K562 (cell line): Measurements from ENCODE around the gene PFN3. TPM values are rescaled to one million over a fixed set of nuclear protein-coding genes. Genes with fewer than 3 reads are reported as not detected.

Source experiments
- ATAC-seq: fragments of 200-7000 bp; cut with Tn5 transposase; 3 replicates; pipeline ENCODE4 v1.9.1; 2020; ENCODE audit warnings: moderate library complexity
- BruUV-seq: library from RNA; stranded (reverse); fragments of 400-500 nt; replicated peaks from 2 replicates; lab custom pipeline; 2021; lab: Mats Ljungman, UMichigan
- CTCF ChIA-PET: fragments of 300-600 bp; formaldehyde crosslinking; extraction: SDS; loops from one replicate; lab custom pipeline; 2021; ENCODE audit warnings: low intra/inter-chr PET ratio; lab: Yijun Ruan, JAX
- POLR2A ChIA-PET: fragments of 300-600, 350-650 bp; sonication (Branson Sonifier 250); formaldehyde crosslinking; extraction: SDS; loops from one replicate; lab custom pipeline; 2021; ENCODE audit warnings: antibody characterized with exemption, inconsistent platforms; lab: Yijun Ruan, JAX
- DNase-seq, 4 experiments: peaks; one replicate each; pipeline versions ENCODE4 v3.0.0 to v3.0.0-alpha.2; 2011 to 2018; ENCODE audit warnings: low spot score in 3 of 4, mixed read lengths in 3 of 4; ENCODE audit errors: extremely low read depth in 1 of 4
- FAIRE-seq: peaks from 2 replicates; lab custom pipeline; 2011; peaks lifted over from hg19 to GRCh38; lab: Jason Lieb, UNC
- H2AFZ ChIP-seq: 2 replicates; pipeline ENCODE4 v1.6.0; 2011; ENCODE audit warnings: low read depth, low read length, control low read depth, inconsistent platforms
- H3K27ac ChIP-seq: fragments of 200-600 bp; 3 replicates; pipeline ENCODE4 v1.8.0; 2011; ENCODE audit warnings: low read depth, mild to moderate bottlenecking, control low read depth, inconsistent platforms, low read length, moderate library complexity, mixed read lengths; ENCODE audit errors: extremely low read depth
- H3K27me3 ChIP-seq, 2 experiments: fragments of 300-600 bp in 1 of 2; 2 replicates in 1 of 2; 3 replicates in 1 of 2; pipeline versions ENCODE4 v1.6.0 to v1.8.0; 2011; ENCODE audit warnings: inconsistent platforms in 2 of 2, low read length in 2 of 2, mild to moderate bottlenecking in 1 of 2, mixed read lengths in 1 of 2, moderate library complexity in 1 of 2; ENCODE audit not compliant: control insufficient read depth in 2 of 2, insufficient read depth in 2 of 2
- H3K36me3 ChIP-seq: fragments of 300-600 bp; 3 replicates; pipeline ENCODE4 v1.8.0; 2011; ENCODE audit warnings: mild to moderate bottlenecking, low read length, inconsistent platforms; ENCODE audit not compliant: control insufficient read depth, insufficient read depth
- H3K4me1 ChIP-seq, 2 experiments: fragments of 200-600 bp in 1 of 2; replicated peaks in 1 of 2; 2 replicates in 1 of 2; 3 replicates in 1 of 2; pipeline versions ENCODE4 v1.5.1 to v1.8.0; 2011; ENCODE audit warnings: inconsistent platforms in 2 of 2, low read length in 2 of 2, mild to moderate bottlenecking in 1 of 2, mixed read lengths in 1 of 2, moderate library complexity in 1 of 2; ENCODE audit not compliant: control insufficient read depth in 2 of 2, insufficient read depth in 2 of 2
- H3K4me2 ChIP-seq: 2 replicates; pipeline ENCODE4 v1.6.1; 2011; ENCODE audit warnings: low read length, control low read depth, inconsistent platforms, mixed read lengths; ENCODE audit not compliant: insufficient read depth
- H3K4me3 ChIP-seq: fragments of 200-600 bp; sonication (generic), shearing (Covaris generic); 2 replicates; pipeline ENCODE4 v1.5.1; 2016; ENCODE audit warnings: control low read depth, inconsistent platforms
- H3K79me2 ChIP-seq: fragments of 200-600 bp; 3 replicates; pipeline ENCODE4 v1.8.0; 2011; ENCODE audit warnings: low read length, inconsistent platforms; ENCODE audit not compliant: control insufficient read depth, insufficient read depth
- H3K9ac ChIP-seq, 2 experiments: 2 replicates each; pipeline versions ENCODE4 v1.6.0 to v1.6.1; 2011; ENCODE audit warnings: low read depth in 2 of 2, low read length in 2 of 2, control low read depth in 1 of 2, inconsistent platforms in 1 of 2, mild to moderate bottlenecking in 1 of 2, mixed read lengths in 1 of 2; ENCODE audit not compliant: insufficient read depth in 1 of 2
- H3K9me1 ChIP-seq: one replicate; pipeline ENCODE4 v1.6.0; 2011; ENCODE audit warnings: inconsistent platforms, mild to moderate bottlenecking, low read length, moderate library complexity; ENCODE audit not compliant: control insufficient read depth, insufficient read depth
- H3K9me3 ChIP-seq: replicated peaks from 2 replicates; pipeline ENCODE4 v1.5.1; 2011; ENCODE audit warnings: low read depth, low read length, inconsistent platforms; ENCODE audit not compliant: control insufficient read depth, insufficient read depth
- H4K20me1 ChIP-seq: replicated peaks from 2 replicates; pipeline ENCODE4 v1.6.1; 2011; ENCODE audit warnings: low read length, inconsistent platforms, mixed read lengths; ENCODE audit not compliant: control insufficient read depth, insufficient read depth
- ARNT ChIP-seq, 2 experiments: fragments of 450-650 bp; IDR thresholded peaks; 2 replicates each; pipeline ENCODE4 v1.6.1; 2016; ENCODE audit warnings: mild to moderate bottlenecking in 1 of 2
- CBFA2T2 ChIP-seq: fragments of 450-650 bp; conservative IDR thresholded peaks from 2 replicates; pipeline ENCODE4 v1.6.1; 2017; ENCODE audit warnings: mild to moderate bottlenecking
- GABPB1 ChIP-seq: sonication (generic); formaldehyde crosslinking; IDR thresholded peaks from 2 replicates; pipeline ENCODE4 v1.8.0; 2022; ENCODE audit warnings: mild to moderate bottlenecking, missing genetic modification reagents
- HDAC2 ChIP-seq: fragments of 450-650 bp; IDR thresholded peaks from 2 replicates; pipeline ENCODE4 v1.6.1; 2016; ENCODE audit warnings: mild to moderate bottlenecking
- KHSRP ChIP-seq: fragments of 450-650 bp; IDR thresholded peaks from 2 replicates; pipeline ENCODE4 v1.6.1; 2017
- KLF10 ChIP-seq: fragments of 250-450 bp; sonication (Bioruptor Pico); IDR thresholded peaks from 2 replicates; pipeline ENCODE4 v1.6.1; 2021; ENCODE audit warnings: matching md5 sums
- MAFK ChIP-seq: IDR thresholded peaks from 2 replicates; pipeline ENCODE4 v1.6.1; 2011; ENCODE audit warnings: low read length, improper control_type of control experiment
- SMC3 ChIP-seq: conservative IDR thresholded peaks from 2 replicates; pipeline ENCODE4 v1.6.1; 2011; ENCODE audit warnings: low read depth, low read length, improper control_type of control experiment; ENCODE audit not compliant: insufficient read depth
- SREBF1 ChIP-seq: fragments of 150-350 bp; IDR thresholded peaks from 2 replicates; pipeline ENCODE4 v1.6.1; 2014; ENCODE audit warnings: antibody characterized with exemption, low read depth, low read length, borderline replicate concordance
- ZNF316 ChIP-seq: fragments of 450-650 bp; IDR thresholded peaks from 2 replicates; pipeline ENCODE4 v1.6.1; 2016
- WGBS: fragments of 100-300 bp; shearing (Covaris generic); methylation state at CpG from one replicate; pipeline ENCODE4 v1.1.6; 2016; ENCODE audit warnings: low coverage, mixed read lengths; ENCODE audit not compliant: insufficient coverage; ENCODE audit errors: missing lambda C conversion rate; 5-methylcytosine and 5-hydroxymethylcytosine counted together
- in situ Hi-C: fragments of 300-500 bp; cut with MboI; formaldehyde crosslinking; loops from 4 replicates; pipeline ENCODE4 v1.15.0; 2018; ENCODE audit warnings: inconsistent platforms, mixed read lengths
- intact Hi-C: fragments of 100-400 bp; cut with micrococcal nuclease; formaldehyde crosslinking; loops from 2 replicates; pipeline ENCODE4 v1.14.2; 2022
- polyA plus RNA-seq, 8 experiments: library from polyadenylated mRNA; depleted of rRNA in 4 of 8; stranded (reverse) in 5 of 8; unstranded in 3 of 8; fragments of >200 nt; fragmentation: Nextera tagmentation in 2 of 8; fragmentation: Illumina TruSeq in 1 of 8; extraction: Ambion mirVana in 2 of 8; extraction: Trizol in 1 of 8; gene quantifications; 2 replicates each; pipeline versions ENCODE4 v1.2.1 to v1.2.3, GENCODE V29; 2011 to 2014; ENCODE audit warnings: inconsistent platforms in 1 of 8, missing spikeins in 1 of 8
- total RNA-seq, 7 experiments: library from RNA; depleted of rRNA in 6 of 7; stranded (reverse); fragments of >200 nt in 6 of 7; fragmentation: Illumina TruSeq in 2 of 7; extraction: Trizol in 2 of 7; gene quantifications; 2 replicates each; pipeline versions ENCODE4 v1.2.1 to v1.2.3, GENCODE V29; 2011 to 2021; ENCODE audit warnings: low replicate concordance in 1 of 7
- TF ChIP-seq, protein P1 (sequence below), 2 experiments: fragments of 450-650 bp in 1 of 2; IDR thresholded peaks; 2 replicates each; pipeline ENCODE4 v1.6.1; 2011 to 2017; ENCODE audit warnings: low read depth in 2 of 2, antibody characterized with exemption in 1 of 2, borderline replicate concordance in 1 of 2, low read length in 1 of 2, mild to moderate bottlenecking in 1 of 2, mixed read lengths in 1 of 2; ENCODE audit not compliant: control insufficient read depth in 1 of 2
- TF ChIP-seq, protein P2 (sequence below): sonication (generic); formaldehyde crosslinking; IDR thresholded peaks from 2 replicates; pipeline ENCODE4 v1.8.1; 2023; ENCODE audit warnings: mild to moderate bottlenecking, missing genetic modification reagents
- TF ChIP-seq, protein P3 (sequence below): fragments of 450-650 bp; formaldehyde crosslinking; IDR thresholded peaks from 2 replicates; pipeline ENCODE4 v1.4.0; 2020; ENCODE audit warnings: mild to moderate bottlenecking, moderate library complexity
- TF ChIP-seq, protein P4 (sequence below): fragments of 450-650 bp; IDR thresholded peaks from 2 replicates; pipeline ENCODE4 v1.6.1; 2017; ENCODE audit warnings: mild to moderate bottlenecking, moderate library complexity

PFN3 gene
- total and polyA plus RNA-seq, 9 of the 15 experiments (the other 6 are each of a cell fraction or from before 2014, with no cell fraction given) = not detected

DNA sequence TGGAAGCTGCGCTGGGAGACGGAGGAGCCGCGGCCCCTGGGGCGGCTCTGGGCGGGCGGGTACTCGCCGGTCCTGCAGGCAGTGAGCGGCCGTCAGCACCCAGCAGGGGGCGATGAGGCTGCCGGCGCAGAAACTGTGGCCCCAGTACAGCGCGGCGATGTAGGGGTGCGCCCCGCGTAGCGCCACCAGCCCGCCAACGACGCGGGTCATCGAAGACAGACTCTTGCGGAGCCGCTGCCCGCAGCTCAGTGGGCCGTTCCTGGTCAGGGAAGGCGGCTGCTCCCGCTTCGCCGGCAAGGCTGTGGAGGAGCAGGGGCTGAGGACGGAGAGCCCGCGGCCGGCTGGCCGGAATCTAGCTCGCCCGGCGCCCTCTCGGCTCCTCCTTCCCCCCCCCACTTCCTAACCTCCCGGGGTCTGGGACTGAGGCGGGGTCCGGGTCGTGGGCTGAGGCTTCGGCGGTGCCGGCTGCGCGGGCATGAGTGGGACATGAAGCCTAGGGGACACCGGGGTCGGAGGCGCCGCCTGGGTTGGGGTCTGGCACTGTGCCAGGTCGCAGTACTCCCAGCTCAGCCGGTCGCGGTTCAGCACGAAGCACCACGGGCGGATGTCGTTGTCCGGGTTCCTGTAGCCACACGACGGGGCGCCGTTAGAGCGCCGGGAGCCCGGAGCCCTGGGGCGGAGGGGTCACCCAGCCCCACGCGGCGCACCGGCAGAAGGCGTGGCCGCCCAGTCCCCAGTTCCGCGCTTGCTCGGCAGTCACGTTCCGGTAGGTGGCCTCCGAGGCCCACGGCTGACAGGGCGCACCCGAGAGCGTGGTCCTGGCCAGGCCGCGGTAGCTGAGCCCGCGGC lies 3.6 kb upstream of the PFN3 start:
- H3K4me1 ChIP-seq = peaks cover 10 to 48% of the 10 kb centered on the region in 2 experiments
- BruUV-seq = no TSS peak
- H3K27me3 ChIP-seq = no peaks in the 10 kb centered on the region
- in situ Hi-C loops = no loop called here
- no peaks in the 10 kb centered on the region for H3K9me3 ChIP-seq
- peaks cover 4% of the 10 kb centered on the region; the same call in 1 of the 3 replicates for H3K79me2 ChIP-seq
- FAIRE-seq (peak; percentile 86), DNase-seq (peak; percentile 94 to 95 (median 94)), ATAC-seq (peak; percentile 96)
- peak overlapping the region; percentile 98 for H2AFZ ChIP-seq
- peak overlapping the region; percentile 86 for H3K27ac ChIP-seq
- under 1% methylated on average over 75 of the region's 93 CpGs for WGBS
- H3K9me1 ChIP-seq = no peaks in the 10 kb centered on the region
- intact Hi-C loops = loop anchor here (1.0 to 2.0 kb wide), 2 partner anchors 50 to 97 kb away; no protein-coding TSS in a partner anchor
- H4K20me1 ChIP-seq = no peaks in the 10 kb centered on the region
- ChIA-PET POLR2A (interaction anchor here (0.6 to 2.5 kb wide), 32 partner anchors 8 to 346 kb away, joined by 3 to 19 read pairs (median 5); partner anchors contain the start of genes LMAN2 and PDLIM7), CTCF (interaction anchor here (0.8 to 4.0 kb wide), 5 partner anchors 43 to 98 kb away, joined by 3 to 107 read pairs (median 7); partner anchors contain the start of gene PRR7)
- no peaks in the 10 kb centered on the region for H3K36me3 ChIP-seq
- peak overlapping the region; percentile 62 for H3K4me3 ChIP-seq
- peak overlapping the region; percentile 80 for H3K4me2 ChIP-seq
- peak overlapping the region; percentile 83 to 92 for H3K9ac ChIP-seq
- TF ChIP-seq, protein P1, sequence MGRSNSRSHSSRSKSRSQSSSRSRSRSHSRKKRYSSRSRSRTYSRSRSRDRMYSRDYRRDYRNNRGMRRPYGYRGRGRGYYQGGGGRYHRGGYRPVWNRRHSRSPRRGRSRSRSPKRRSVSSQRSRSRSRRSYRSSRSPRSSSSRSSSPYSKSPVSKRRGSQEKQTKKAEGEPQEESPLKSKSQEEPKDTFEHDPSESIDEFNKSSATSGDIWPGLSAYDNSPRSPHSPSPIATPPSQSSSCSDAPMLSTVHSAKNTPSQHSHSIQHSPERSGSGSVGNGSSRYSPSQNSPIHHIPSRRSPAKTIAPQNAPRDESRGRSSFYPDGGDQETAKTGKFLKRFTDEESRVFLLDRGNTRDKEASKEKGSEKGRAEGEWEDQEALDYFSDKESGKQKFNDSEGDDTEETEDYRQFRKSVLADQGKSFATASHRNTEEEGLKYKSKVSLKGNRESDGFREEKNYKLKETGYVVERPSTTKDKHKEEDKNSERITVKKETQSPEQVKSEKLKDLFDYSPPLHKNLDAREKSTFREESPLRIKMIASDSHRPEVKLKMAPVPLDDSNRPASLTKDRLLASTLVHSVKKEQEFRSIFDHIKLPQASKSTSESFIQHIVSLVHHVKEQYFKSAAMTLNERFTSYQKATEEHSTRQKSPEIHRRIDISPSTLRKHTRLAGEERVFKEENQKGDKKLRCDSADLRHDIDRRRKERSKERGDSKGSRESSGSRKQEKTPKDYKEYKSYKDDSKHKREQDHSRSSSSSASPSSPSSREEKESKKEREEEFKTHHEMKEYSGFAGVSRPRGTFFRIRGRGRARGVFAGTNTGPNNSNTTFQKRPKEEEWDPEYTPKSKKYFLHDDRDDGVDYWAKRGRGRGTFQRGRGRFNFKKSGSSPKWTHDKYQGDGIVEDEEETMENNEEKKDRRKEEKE (IDR thresholded peaks at IDR 0.05; ENCODE audit: borderline replicate concordance in 1 of 2, control insufficient read depth in 1 of 2, low read depth in 2 of 2, low read length in 1 of 2) = no peak
- TF ChIP-seq SREBF1 (no peak), HDAC2 (no peak), ARNT (IDR thresholded peaks at IDR 0.05) (no peak), KHSRP (no peak), CBFA2T2 (0 out of 2 replicates have a peak, but pooled peaks have one; percentile 6), SMC3 (peak; percentile 85), ZNF316 (no peak), KLF10 (CRISPR knock-in tag) (no peak), MAFK (no peak), GABPB1 (peak; percentile 74)
- TF ChIP-seq, protein P2, sequence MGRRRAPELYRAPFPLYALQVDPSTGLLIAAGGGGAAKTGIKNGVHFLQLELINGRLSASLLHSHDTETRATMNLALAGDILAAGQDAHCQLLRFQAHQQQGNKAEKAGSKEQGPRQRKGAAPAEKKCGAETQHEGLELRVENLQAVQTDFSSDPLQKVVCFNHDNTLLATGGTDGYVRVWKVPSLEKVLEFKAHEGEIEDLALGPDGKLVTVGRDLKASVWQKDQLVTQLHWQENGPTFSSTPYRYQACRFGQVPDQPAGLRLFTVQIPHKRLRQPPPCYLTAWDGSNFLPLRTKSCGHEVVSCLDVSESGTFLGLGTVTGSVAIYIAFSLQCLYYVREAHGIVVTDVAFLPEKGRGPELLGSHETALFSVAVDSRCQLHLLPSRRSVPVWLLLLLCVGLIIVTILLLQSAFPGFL (CRISPR knock-in tag) = 0 out of 2 replicates have a peak, but pooled peaks have one; percentile 78
- TF ChIP-seq, protein P3, sequence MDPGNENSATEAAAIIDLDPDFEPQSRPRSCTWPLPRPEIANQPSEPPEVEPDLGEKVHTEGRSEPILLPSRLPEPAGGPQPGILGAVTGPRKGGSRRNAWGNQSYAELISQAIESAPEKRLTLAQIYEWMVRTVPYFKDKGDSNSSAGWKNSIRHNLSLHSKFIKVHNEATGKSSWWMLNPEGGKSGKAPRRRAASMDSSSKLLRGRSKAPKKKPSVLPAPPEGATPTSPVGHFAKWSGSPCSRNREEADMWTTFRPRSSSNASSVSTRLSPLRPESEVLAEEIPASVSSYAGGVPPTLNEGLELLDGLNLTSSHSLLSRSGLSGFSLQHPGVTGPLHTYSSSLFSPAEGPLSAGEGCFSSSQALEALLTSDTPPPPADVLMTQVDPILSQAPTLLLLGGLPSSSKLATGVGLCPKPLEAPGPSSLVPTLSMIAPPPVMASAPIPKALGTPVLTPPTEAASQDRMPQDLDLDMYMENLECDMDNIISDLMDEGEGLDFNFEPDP (CRISPR knock-in tag) = no peak
- TF ChIP-seq, protein P4, sequence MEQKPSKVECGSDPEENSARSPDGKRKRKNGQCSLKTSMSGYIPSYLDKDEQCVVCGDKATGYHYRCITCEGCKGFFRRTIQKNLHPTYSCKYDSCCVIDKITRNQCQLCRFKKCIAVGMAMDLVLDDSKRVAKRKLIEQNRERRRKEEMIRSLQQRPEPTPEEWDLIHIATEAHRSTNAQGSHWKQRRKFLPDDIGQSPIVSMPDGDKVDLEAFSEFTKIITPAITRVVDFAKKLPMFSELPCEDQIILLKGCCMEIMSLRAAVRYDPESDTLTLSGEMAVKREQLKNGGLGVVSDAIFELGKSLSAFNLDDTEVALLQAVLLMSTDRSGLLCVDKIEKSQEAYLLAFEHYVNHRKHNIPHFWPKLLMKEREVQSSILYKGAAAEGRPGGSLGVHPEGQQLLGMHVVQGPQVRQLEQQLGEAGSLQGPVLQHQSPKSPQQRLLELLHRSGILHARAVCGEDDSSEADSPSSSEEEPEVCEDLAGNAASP = no peak
